Neural cell (in vitro differentiated cells): Measurements from ENCODE around the gene DIS3L2. TPM values are rescaled to one million over a fixed set of nuclear protein-coding genes. Genes with fewer than 3 reads are reported as not detected.

ENCODE experiments used
- H2AFZ ChIP-seq: fragments of 200-600, 300-800 bp; sonication (generic), shearing (Covaris generic); 2 replicates; pipeline ENCODE4 v1.6.0; 2014; ENCODE audit warnings: low read depth, mild to moderate bottlenecking, antibody characterized with exemption, low read length, moderate library complexity
- H3F3A ChIP-seq: fragments of 200-600 bp; shearing (Covaris generic); 2 replicates; pipeline ENCODE4 v1.6.1; 2016; ENCODE audit warnings: mild to moderate bottlenecking, moderate library complexity, mixed read lengths, antibody characterized with exemption, low read length; ENCODE audit not compliant: insufficient read depth, poor library complexity, severe bottlenecking
- H3K27ac ChIP-seq: fragments of 200-600, 300-800 bp; sonication (generic), shearing (Covaris generic); 2 replicates; pipeline ENCODE4 v1.5.1; 2014; ENCODE audit warnings: mild to moderate bottlenecking, low read length, moderate library complexity
- H3K27me3 ChIP-seq: fragments of 300-800, 200-600 bp; sonication (generic), shearing (Covaris generic); 2 replicates; pipeline ENCODE4 v1.6.0; 2014; ENCODE audit warnings: mild to moderate bottlenecking, low read depth, low read length, moderate library complexity; ENCODE audit not compliant: insufficient read depth
- H3K36me3 ChIP-seq: fragments of 300-800, 200-600 bp; sonication (generic), shearing (Covaris generic); 2 replicates; pipeline ENCODE4 v1.5.1; 2014; ENCODE audit warnings: mild to moderate bottlenecking, antibody characterized with exemption, low read length, moderate library complexity; ENCODE audit not compliant: insufficient read depth
- H3K4me2 ChIP-seq: fragments of 300-800, 200-600 bp; sonication (generic), shearing (Covaris generic); 2 replicates; pipeline ENCODE4 v1.6.0; 2014; ENCODE audit warnings: mild to moderate bottlenecking, low read length
- H3K4me3 ChIP-seq: fragments of 300-800, 200-600 bp; sonication (generic), shearing (Covaris generic); 2 replicates; pipeline ENCODE4 v1.5.1; 2014; ENCODE audit warnings: mild to moderate bottlenecking, low read length, moderate library complexity
- H3K79me2 ChIP-seq: fragments of 200-600 bp; shearing (Covaris generic); replicated peaks from 2 replicates; pipeline ENCODE4 v1.6.0; 2014; ENCODE audit warnings: mild to moderate bottlenecking, low read length, moderate library complexity; ENCODE audit not compliant: insufficient read depth
- H3K9ac ChIP-seq: fragments of 300-800, 200-600 bp; sonication (generic), shearing (Covaris generic); 2 replicates; pipeline ENCODE4 v1.6.1; 2016; ENCODE audit warnings: mild to moderate bottlenecking, low read length, mixed read lengths
- H3K9me2 ChIP-seq: fragments of 200-600 bp; shearing (Covaris generic); 2 replicates; pipeline ENCODE4 v1.6.1; 2016; ENCODE audit warnings: mild to moderate bottlenecking, low read length, mixed read lengths; ENCODE audit not compliant: insufficient read depth
- H3K9me3 ChIP-seq: fragments of 200-600, 300-800 bp; sonication (generic), shearing (Covaris generic); 2 replicates; pipeline ENCODE4 v1.6.1; 2016; ENCODE audit warnings: mild to moderate bottlenecking, mixed run types, low read length, moderate library complexity, mixed read lengths
- H4K20me1 ChIP-seq: fragments of 200-600 bp; shearing (Covaris generic); 2 replicates; pipeline ENCODE4 v1.6.1; 2016; ENCODE audit warnings: mild to moderate bottlenecking, mixed run types; ENCODE audit not compliant: insufficient read depth
- CTCF ChIP-seq: fragments of 450-650 bp; IDR thresholded peaks from 2 replicates; pipeline ENCODE4 v1.5.1; 2014; ENCODE audit warnings: antibody characterized with exemption, mild to moderate bottlenecking, moderate library complexity; ENCODE audit not compliant: poor library complexity, severe bottlenecking
- EP300 ChIP-seq: fragments of 450-650 bp; conservative IDR thresholded peaks from 2 replicates; pipeline ENCODE4 v1.6.1; 2014; ENCODE audit warnings: antibody characterized with exemption, mild to moderate bottlenecking, moderate library complexity; ENCODE audit not compliant: poor library complexity, severe bottlenecking
- EZH2 ChIP-seq: fragments of 200-600, 300-800 bp; shearing (Covaris generic), sonication (generic); IDR thresholded peaks from 2 replicates; pipeline ENCODE4 v1.6.1; 2014; ENCODE audit warnings: antibody characterized with exemption, low read length, borderline replicate concordance, mild to moderate bottlenecking; ENCODE audit not compliant: insufficient read depth, poor library complexity, severe bottlenecking
- MXI1 ChIP-seq: fragments of 450-650 bp; conservative IDR thresholded peaks from 2 replicates; pipeline ENCODE4 v1.6.1; 2014; ENCODE audit warnings: antibody characterized with exemption, mild to moderate bottlenecking; ENCODE audit not compliant: poor library complexity, severe bottlenecking
- POLR2AphosphoS5 ChIP-seq: IDR thresholded peaks from 2 replicates; pipeline ENCODE4 v1.6.1; 2012
- RAD21 ChIP-seq: fragments of 450-650 bp; conservative IDR thresholded peaks from 2 replicates; pipeline ENCODE4 v1.6.1; 2014; ENCODE audit warnings: antibody characterized with exemption, mild to moderate bottlenecking, moderate library complexity
- REST ChIP-seq: IDR thresholded peaks from 2 replicates; pipeline ENCODE4 v1.6.1; 2012; ENCODE audit warnings: borderline replicate concordance
- SMC3 ChIP-seq: fragments of 450-650 bp; conservative IDR thresholded peaks from 2 replicates; pipeline ENCODE4 v1.6.1; 2014; ENCODE audit warnings: antibody characterized with exemption, mild to moderate bottlenecking, moderate library complexity; ENCODE audit not compliant: poor library complexity
- TAF1 ChIP-seq: IDR thresholded peaks from 2 replicates; pipeline ENCODE4 v1.6.1; 2012; ENCODE audit warnings: low read depth
- polyA plus RNA-seq: library from polyadenylated mRNA; depleted of rRNA; stranded (reverse); fragments of >200 nt; gene quantifications from 2 replicates; pipeline ENCODE4 v1.2.3, GENCODE V29; 2014

Gene DIS3L2
- polyA plus RNA-seq, 1 donor from 2014 or later, result 20.0 TPM

DNA sequence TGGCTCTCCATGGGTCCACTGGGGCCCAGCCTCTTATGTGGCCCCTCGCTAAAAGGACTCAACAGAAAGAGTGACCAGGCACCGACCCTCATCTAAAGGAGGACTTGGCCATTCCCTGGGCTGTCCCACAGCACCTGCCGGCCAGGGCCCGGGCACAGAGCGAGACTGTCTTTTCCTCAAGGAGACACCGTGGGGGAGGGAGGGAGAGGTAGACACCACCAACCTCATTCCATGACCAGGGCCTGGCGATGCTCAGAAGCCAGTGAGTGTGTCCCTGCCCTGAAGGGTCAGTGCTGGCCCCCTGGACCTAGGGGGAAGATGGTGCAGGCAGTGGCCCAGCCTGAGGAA lies 377.2 kb downstream of the DIS3L2 start:
- no peak overlapping the region for H3K27ac ChIP-seq
- H3K36me3 ChIP-seq, result no peaks in the 10 kb centered on the region
- no peak overlapping the region for H3K4me3 ChIP-seq
- no peaks in the 10 kb centered on the region for H3F3A ChIP-seq
- H2AFZ ChIP-seq, result no peak overlapping the region
- H4K20me1 ChIP-seq, result no peaks in the 10 kb centered on the region
- H3K9me3 ChIP-seq, result no peaks in the 10 kb centered on the region
- H3K79me2 ChIP-seq, result no peaks in the 10 kb centered on the region
- H3K27me3 ChIP-seq, result no peaks in the 10 kb centered on the region
- no peak overlapping the region for H3K4me2 ChIP-seq
- no peak overlapping the region for H3K9ac ChIP-seq
- no peaks in the 10 kb centered on the region for H3K9me2 ChIP-seq
- TF ChIP-seq CTCF, result no peak
- TF ChIP-seq EZH2, result no peak
- TF ChIP-seq EP300, result no peak
- no peak for TF ChIP-seq RAD21
- no peak for TF ChIP-seq POLR2AphosphoS5
- no peak for TF ChIP-seq REST
- TF ChIP-seq MXI1, result no peak
- TF ChIP-seq TAF1, result no peak
- no peak for TF ChIP-seq SMC3

DNA sequence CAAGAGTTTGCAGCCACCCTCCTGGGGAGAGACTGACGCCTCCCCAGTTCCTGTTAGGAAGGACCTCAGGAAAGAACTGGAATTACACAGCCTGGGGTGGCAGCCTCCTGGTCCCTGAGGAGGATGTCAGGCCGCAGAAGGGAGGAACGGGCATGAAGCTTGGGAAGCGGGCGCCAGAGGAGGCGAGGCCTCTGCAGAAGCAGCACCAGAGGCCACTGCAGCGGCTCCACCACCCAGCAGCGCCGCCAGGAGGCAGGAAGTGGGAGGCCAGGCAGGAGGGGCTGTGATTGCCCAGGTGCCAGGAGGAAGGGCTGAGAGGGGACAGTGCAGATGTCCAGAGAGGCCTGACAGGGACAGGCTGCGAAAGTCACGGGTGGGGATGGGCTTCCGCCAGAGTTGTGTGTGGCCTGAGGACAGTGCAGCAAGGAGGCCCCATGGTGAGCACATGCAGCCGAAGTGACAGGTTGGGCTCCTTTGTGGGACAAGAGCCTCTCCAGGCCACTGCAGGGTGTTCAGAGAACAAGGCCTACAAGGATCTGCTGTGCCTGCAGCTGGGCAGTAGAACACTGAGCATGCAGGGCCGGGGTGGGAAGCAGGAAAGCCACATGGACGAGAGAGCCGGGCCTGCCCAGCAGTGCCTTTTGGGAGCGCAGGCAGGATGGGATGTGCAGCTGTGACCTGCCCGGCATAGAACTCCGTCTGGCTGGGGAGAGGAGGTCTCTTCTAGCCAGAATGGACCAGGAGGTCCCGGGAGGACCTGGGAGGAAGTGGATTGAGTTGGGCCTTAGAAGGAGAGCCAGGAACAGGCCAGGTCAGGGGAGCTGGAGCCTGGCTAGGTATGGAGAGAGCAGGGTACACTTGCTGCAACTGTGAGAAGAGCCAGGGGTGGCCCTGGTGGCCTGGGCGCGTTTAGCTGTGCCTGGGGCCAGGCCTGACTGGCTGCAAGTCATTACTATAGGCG lies 377.9 kb downstream of the DIS3L2 start:
- H3F3A ChIP-seq, result no peaks in the 10 kb centered on the region
- H3K9me3 ChIP-seq, result no peaks in the 10 kb centered on the region
- no peak for TF ChIP-seq RAD21
- TF ChIP-seq REST, result no peak
- no peak overlapping the region for H3K27ac ChIP-seq
- H3K9ac ChIP-seq, result no peak overlapping the region
- no peaks in the 10 kb centered on the region for H3K79me2 ChIP-seq
- no peaks in the 10 kb centered on the region for H4K20me1 ChIP-seq
- no peaks in the 10 kb centered on the region for H3K36me3 ChIP-seq
- no peak overlapping the region for H2AFZ ChIP-seq
- no peak overlapping the region for H3K4me3 ChIP-seq
- H3K27me3 ChIP-seq, result no peaks in the 10 kb centered on the region
- no peaks in the 10 kb centered on the region for H3K9me2 ChIP-seq
- H3K4me2 ChIP-seq, result no peak overlapping the region
